ENCODE results near the gene DUOX1.

DNA sequence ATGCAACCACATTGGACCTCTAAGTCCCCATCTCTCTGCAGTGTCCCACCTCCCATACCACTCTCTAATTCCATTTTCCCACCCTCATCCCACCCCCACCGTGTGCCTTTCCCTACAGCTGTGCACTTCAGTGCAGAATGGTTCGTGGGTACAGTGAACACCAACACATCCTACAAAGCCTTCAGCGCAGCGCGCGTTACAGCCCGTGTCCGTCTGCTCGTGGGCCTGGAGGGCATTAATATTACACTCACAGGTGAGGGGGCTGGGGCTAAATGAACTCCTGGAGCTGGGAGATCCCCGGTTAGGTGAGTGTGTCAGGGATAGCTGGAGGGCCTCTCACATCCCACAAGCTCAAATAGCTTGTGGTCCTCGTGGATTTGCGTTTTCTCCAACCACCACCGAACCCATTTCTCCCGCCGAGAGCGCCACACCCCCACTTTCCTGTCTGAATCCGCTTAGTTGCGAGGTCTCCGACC lies 13.8 kb upstream of the DUOX1 start:
- TF ChIP-seq, protein P1, sequence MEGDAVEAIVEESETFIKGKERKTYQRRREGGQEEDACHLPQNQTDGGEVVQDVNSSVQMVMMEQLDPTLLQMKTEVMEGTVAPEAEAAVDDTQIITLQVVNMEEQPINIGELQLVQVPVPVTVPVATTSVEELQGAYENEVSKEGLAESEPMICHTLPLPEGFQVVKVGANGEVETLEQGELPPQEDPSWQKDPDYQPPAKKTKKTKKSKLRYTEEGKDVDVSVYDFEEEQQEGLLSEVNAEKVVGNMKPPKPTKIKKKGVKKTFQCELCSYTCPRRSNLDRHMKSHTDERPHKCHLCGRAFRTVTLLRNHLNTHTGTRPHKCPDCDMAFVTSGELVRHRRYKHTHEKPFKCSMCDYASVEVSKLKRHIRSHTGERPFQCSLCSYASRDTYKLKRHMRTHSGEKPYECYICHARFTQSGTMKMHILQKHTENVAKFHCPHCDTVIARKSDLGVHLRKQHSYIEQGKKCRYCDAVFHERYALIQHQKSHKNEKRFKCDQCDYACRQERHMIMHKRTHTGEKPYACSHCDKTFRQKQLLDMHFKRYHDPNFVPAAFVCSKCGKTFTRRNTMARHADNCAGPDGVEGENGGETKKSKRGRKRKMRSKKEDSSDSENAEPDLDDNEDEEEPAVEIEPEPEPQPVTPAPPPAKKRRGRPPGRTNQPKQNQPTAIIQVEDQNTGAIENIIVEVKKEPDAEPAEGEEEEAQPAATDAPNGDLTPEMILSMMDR (IDR thresholded peaks at IDR 0.05), result no peak
- TF ChIP-seq POLR2A (IDR thresholded peaks at IDR 0.05; ENCODE audit: low read depth) (no peak), POLR2AphosphoS5 (IDR thresholded peaks at IDR 0.05) (no peak), EP300 (IDR thresholded peaks at IDR 0.05) (no peak)

Data from esophagus muscularis mucosa (tissue), 4 donors.